ENCODE measurements around the gene AGRN. TPM values are rescaled to one million over a fixed set of nuclear protein-coding genes. Genes with fewer than 3 reads are reported as not detected.
A peak's percentile ranks its signal among the peaks of the same experiment; 100 is the strongest.

AGRN gene
- total RNA-seq, 1 experiment from 2014 or later: 184 TPM

DNA sequence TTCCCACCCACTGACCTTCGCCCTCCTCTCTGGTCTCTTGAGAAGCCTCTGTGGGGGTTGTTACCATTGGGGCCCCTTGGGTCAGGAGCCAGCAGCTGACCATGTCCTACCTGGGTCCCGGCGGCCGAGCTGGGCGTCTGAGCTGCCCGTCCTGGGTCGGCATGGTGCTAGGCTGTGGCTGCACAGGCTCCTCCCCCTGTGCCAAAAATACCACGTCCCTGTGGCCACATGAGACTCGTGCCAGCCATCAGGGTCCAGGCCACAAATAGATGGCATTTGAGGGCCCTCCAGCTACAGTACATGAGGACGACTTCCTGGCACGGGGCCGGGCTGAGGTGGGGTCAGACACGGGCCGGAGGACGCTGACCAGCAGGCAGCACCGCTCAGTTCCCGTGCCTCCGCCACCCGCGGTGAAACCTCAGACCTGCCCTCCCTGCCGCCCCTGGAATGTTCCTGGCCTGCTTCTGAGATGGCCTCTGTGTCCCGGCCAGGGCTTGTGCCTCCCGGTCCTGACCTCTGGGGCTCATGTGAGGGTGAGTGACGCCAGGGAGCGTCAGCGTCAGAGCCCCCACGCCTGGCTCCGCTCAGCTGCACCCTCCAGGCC is 37.9 kb upstream of the AGRN start, which contains the start of gene PERM1 (continued):
- TF ChIP-seq, protein P1, sequence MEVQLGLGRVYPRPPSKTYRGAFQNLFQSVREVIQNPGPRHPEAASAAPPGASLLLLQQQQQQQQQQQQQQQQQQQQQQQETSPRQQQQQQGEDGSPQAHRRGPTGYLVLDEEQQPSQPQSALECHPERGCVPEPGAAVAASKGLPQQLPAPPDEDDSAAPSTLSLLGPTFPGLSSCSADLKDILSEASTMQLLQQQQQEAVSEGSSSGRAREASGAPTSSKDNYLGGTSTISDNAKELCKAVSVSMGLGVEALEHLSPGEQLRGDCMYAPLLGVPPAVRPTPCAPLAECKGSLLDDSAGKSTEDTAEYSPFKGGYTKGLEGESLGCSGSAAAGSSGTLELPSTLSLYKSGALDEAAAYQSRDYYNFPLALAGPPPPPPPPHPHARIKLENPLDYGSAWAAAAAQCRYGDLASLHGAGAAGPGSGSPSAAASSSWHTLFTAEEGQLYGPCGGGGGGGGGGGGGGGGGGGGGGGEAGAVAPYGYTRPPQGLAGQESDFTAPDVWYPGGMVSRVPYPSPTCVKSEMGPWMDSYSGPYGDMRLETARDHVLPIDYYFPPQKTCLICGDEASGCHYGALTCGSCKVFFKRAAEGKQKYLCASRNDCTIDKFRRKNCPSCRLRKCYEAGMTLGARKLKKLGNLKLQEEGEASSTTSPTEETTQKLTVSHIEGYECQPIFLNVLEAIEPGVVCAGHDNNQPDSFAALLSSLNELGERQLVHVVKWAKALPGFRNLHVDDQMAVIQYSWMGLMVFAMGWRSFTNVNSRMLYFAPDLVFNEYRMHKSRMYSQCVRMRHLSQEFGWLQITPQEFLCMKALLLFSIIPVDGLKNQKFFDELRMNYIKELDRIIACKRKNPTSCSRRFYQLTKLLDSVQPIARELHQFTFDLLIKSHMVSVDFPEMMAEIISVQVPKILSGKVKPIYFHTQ (CRISPR knock-in tag; IDR thresholded peaks at IDR 0.05): no peak
- no peak for TF ChIP-seq CREM (CRISPR knock-in tag; IDR thresholded peaks at IDR 0.05)

DNA sequence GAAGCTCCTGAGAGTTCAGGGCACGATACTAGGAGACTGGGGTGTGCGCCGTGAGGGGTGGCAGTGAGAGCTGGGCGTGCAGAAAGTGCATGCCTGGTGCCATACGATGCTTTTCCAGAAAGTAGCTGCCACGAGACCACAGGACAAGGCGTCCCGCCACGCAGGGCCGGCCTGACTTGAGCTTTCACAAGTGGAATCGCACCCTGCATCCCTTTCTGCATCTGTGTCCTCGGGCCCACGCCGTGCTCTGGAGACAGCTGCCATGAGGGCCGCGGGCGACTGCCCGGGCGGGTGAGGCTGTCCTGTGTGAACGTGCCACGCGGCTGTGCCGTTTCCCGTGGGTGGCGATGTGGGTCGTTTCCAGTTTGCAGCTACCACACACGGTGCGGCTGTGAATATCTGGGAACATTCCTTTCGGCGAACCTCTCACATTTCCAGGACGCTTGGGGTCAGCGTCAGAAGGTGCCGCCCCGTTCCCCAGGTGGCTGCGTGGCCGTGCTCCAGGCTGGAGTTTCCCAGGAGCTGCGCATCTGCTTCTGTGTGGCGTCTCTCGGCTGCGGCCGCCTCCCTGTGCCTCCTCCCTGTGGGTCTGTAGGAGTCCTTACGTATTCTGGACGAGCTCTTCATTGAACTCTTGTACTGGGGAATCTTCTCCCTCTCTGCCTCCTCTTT is 37.0 kb upstream of the AGRN start:
- Mint-ChIP-seq H3K9me3 (peaks cover 4% of the 10 kb centered on the region), H3K4me3 (no peak overlapping the region), H3K36me3 (peaks cover 3% of the 10 kb centered on the region; the same call in 1 of the 2 replicates), H3K4me1 (no peaks in the 10 kb centered on the region), H3K27ac (no peak overlapping the region), H3K27me3 (ENCODE audit: low read depth) (peaks cover 52% of the 10 kb centered on the region)
- CTCF ChIA-PET: interaction anchor here (0.9 to 6.3 kb wide), 16 partner anchors 11 to 309 kb away, joined by 3 to 77 read pairs (median 12); partner anchors contain the start of genes HES4 and ISG15
- TF ChIP-seq, protein P2, sequence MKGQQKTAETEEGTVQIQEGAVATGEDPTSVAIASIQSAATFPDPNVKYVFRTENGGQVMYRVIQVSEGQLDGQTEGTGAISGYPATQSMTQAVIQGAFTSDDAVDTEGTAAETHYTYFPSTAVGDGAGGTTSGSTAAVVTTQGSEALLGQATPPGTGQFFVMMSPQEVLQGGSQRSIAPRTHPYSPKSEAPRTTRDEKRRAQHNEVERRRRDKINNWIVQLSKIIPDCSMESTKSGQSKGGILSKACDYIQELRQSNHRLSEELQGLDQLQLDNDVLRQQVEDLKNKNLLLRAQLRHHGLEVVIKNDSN (CRISPR knock-in tag; IDR thresholded peaks at IDR 0.05): no peak
- TF ChIP-seq, protein P3, sequence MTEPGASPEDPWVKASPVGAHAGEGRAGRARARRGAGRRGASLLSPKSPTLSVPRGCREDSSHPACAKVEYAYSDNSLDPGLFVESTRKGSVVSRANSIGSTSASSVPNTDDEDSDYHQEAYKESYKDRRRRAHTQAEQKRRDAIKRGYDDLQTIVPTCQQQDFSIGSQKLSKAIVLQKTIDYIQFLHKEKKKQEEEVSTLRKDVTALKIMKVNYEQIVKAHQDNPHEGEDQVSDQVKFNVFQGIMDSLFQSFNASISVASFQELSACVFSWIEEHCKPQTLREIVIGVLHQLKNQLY (CRISPR knock-in tag; IDR thresholded peaks at IDR 0.05): no peak
- TF ChIP-seq, protein P4, sequence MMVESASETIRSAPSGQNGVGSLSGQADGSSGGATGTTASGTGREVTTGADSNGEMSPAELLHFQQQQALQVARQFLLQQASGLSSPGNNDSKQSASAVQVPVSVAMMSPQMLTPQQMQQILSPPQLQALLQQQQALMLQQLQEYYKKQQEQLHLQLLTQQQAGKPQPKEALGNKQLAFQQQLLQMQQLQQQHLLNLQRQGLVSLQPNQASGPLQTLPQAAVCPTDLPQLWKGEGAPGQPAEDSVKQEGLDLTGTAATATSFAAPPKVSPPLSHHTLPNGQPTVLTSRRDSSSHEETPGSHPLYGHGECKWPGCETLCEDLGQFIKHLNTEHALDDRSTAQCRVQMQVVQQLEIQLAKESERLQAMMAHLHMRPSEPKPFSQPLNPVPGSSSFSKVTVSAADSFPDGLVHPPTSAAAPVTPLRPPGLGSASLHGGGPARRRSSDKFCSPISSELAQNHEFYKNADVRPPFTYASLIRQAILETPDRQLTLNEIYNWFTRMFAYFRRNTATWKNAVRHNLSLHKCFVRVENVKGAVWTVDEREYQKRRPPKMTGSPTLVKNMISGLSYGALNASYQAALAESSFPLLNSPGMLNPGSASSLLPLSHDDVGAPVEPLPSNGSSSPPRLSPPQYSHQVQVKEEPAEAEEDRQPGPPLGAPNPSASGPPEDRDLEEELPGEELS (CRISPR knock-in tag; IDR thresholded peaks at IDR 0.05): no peak
- TF ChIP-seq CREM (CRISPR knock-in tag; IDR thresholded peaks at IDR 0.05) (no peak), CBFB (CRISPR knock-in tag; IDR thresholded peaks at IDR 0.05; ENCODE audit: low read depth) (no peak)
- no peak for DNase-seq (ENCODE audit: low spot score)
- no peak for ATAC-seq
- POLR2A ChIA-PET: no interaction called here

DNA sequence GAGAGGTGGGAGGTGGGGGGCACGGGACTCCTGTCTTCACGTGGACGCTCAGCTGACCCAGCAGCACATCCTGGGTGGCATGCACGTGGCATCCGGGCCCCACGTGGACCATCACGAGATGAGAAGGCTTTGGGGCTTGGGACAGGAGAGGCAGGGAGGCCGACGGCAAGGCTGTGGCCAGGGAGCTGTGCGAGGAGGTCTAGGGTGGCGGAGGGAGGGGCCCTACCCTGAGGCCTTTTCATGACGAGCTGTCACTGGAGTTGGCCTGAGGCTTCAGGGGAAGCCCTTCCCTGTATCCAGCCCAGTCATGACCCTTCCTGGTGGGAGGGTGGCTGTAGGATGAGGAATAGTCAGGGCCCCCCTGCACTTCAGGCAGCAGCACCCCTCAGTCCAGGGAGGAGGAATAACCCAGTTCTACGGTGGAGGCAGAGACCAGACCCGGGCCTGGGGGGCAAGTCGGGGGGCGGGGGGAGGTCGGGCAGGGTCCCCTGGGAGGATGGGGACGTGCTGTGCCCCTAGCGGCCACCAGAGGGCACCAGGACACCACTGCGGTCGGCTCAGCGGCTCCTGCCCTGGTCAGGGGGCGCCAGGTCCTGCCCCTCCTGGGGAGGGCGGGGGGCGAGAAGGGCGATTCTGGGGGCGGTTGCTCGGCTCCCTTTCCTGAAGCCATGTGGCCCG is 36.0 kb upstream of the AGRN start:
- peaks cover 59% of the 10 kb centered on the region for H3K27me3 Mint-ChIP-seq (ENCODE audit: low read depth)
- peak; percentile 85 for DNase-seq (ENCODE audit: low spot score)
- peak; percentile 92 for ATAC-seq
- H3K4me1 Mint-ChIP-seq: no peaks in the 10 kb centered on the region
- H3K4me3 Mint-ChIP-seq: no peak overlapping the region
- ChIA-PET POLR2A (interaction anchor here (1.2 kb wide), 1 partner anchor 57 kb away, joined by 5 read pairs; no protein-coding TSS in a partner anchor), CTCF (interaction anchor here (0.6 to 6.3 kb wide), 36 partner anchors 8 to 308 kb away, joined by 3 to 77 read pairs (median 4); partner anchors contain the start of genes HES4, ISG15, PLEKHN1 and TTLL10)
- H3K9me3 Mint-ChIP-seq: peaks cover 9% of the 10 kb centered on the region
- TF ChIP-seq, protein P5, sequence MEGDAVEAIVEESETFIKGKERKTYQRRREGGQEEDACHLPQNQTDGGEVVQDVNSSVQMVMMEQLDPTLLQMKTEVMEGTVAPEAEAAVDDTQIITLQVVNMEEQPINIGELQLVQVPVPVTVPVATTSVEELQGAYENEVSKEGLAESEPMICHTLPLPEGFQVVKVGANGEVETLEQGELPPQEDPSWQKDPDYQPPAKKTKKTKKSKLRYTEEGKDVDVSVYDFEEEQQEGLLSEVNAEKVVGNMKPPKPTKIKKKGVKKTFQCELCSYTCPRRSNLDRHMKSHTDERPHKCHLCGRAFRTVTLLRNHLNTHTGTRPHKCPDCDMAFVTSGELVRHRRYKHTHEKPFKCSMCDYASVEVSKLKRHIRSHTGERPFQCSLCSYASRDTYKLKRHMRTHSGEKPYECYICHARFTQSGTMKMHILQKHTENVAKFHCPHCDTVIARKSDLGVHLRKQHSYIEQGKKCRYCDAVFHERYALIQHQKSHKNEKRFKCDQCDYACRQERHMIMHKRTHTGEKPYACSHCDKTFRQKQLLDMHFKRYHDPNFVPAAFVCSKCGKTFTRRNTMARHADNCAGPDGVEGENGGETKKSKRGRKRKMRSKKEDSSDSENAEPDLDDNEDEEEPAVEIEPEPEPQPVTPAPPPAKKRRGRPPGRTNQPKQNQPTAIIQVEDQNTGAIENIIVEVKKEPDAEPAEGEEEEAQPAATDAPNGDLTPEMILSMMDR (IDR thresholded peaks at IDR 0.05): peak; percentile 98
- TF ChIP-seq, protein P6, sequence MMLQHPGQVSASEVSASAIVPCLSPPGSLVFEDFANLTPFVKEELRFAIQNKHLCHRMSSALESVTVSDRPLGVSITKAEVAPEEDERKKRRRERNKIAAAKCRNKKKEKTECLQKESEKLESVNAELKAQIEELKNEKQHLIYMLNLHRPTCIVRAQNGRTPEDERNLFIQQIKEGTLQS (CRISPR knock-in tag; conservative IDR thresholded peaks at IDR 0.05): no peak
- H3K36me3 Mint-ChIP-seq: no peaks in the 10 kb centered on the region
- H3K27ac Mint-ChIP-seq: no peak overlapping the region

Measured in WTC11 (cell line).